Kidney capillary endothelial cell (primary cell): ENCODE results near the gene RUFY2.
"Not testable (repeated sequence)": the region's sequence is repeated elsewhere in the genome, so short reads cannot be mapped to it uniquely, and the experiment has no call there.

Experiments
- DNase-seq: peaks from one replicate; pipeline ENCODE4 v3.0.0-alpha.2; 2018; ENCODE audit warnings: low spot score

RUFY2 gene

GRCh38 chr10:68406815-68407548, at the start of gene RUFY2:
TSS of gene RUFY2 (minus strand) at chr10:68407277. CDS start at chr10:68407189, 88 bp downstream.
- DNase-seq = peak; percentile 66

GRCh38 chr10:68449698-68450097, 42.6 kb upstream of the RUFY2 start:
- not testable (repeated sequence) for DNase-seq

DNA sequence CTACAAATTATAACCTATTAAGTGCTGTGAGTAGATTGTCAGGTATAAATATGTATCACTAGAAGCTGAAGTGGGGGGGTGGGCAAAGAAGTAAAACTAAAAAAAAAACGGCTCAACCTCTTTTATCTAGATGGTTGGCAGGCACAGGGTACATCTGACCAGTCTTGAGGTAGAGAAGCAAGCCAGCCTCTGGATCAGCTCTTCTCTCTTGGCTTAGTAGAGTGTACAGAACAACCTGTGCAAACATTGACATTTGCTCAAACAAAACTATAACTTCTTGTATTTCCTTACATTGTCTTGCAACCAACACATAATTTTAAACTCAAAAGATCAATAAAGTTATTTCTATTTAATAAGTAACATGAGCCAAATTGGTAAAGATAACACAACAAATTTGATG, 39.1 kb upstream of the RUFY2 start:
- DNase-seq = no peak

GRCh38 chr10:68442971-68443370, 35.9 kb upstream of the RUFY2 start:
- DNase-seq = no peak

- DNase-seq = no peak
These were observed 33.8 kb upstream of the RUFY2 start for GRCh38 chr10:68440898-68441297.

GRCh38 chr10:68435803-68436202, 28.7 kb upstream of the RUFY2 start:
- no peak for DNase-seq

GRCh38 chr10:68434657-68435056, 27.6 kb upstream of the RUFY2 start:
- DNase-seq = no peak

- no peak for DNase-seq
These were observed 21.5 kb upstream of the RUFY2 start for GRCh38 chr10:68428396-68429104.

- no peak for DNase-seq
These were observed 17.5 kb upstream of the RUFY2 start for GRCh38 chr10:68424454-68425014.

DNA sequence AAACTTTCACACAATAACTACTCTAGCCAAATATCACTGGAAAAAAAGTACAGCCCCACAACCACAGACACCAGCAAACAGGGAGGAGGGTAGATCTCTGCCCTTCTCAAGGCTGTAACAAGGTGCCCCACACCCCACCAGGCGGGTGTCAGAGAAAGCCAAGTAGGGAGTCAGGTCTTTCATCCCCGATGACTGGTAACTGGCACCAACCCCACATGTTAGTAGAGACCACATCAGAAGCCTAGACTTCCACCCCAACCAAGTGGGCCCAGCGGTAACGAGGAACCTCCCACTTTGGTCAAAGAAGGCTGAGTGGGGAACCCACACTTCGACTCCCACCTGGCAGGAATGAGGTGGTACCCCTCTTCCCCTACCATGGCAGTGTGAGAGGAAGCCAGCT, 16.4 kb upstream of the RUFY2 start:
- no peak for DNase-seq

DNA sequence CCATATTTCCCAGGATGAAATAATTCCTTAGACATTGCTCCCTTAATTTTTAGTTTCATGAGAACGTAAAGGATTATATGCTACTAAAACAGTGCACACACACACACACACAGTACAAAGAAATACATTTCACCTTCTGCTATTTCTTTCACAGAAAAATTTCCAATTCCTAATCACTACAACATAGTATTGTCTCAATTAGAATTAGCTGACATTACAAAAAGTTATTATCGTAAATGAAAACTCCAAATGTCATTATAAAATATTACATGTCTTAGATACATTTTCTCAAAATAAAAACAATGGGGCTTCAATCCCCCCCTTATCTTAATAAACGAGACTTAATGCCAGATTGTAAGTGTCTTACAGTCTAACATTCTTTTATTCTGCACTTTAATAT, 12.3 kb upstream of the RUFY2 start:
- DNase-seq = no peak

GRCh38 chr10:68408898-68409518, 1.9 kb upstream of the RUFY2 start:
- no peak for DNase-seq

GRCh38 chr10:68406111-68406814, 814 bp downstream of the RUFY2 start:
- peak; percentile 54 for DNase-seq

- no peak for DNase-seq
These were observed 3.4 kb downstream of the RUFY2 start for GRCh38 chr10:68403701-68404100.

GRCh38 chr10:68402276-68402675, 4.8 kb downstream of the RUFY2 start:
- no peak for DNase-seq

GRCh38 chr10:68397005-68397404, 10.1 kb downstream of the RUFY2 start:
- no peak for DNase-seq

GRCh38 chr10:68385740-68386139, 21.3 kb downstream of the RUFY2 start:
- no peak for DNase-seq

- DNase-seq = no peak
These were observed 35.5 kb downstream of the RUFY2 start for GRCh38 chr10:68371604-68372003.

DNA sequence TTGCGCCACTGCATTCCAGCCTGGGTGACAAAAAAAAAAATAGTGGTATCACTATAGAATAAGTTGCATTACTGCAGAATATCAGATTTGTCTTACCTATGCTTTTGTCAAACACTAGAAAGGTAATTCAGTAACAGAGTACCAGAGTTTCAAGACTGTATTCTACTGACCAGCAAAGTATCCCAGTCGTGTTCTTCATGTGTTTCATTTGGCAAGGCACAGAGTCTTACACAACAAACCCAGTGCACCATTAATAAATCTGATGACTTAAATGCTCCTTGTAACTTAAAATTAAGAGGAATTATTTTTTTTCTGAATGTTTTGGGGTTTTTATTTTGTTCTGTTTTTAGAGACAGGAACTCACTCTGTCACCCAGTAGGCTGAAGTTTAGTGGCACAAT, 40.0 kb downstream of the RUFY2 start:
- DNase-seq = no peak

DNA sequence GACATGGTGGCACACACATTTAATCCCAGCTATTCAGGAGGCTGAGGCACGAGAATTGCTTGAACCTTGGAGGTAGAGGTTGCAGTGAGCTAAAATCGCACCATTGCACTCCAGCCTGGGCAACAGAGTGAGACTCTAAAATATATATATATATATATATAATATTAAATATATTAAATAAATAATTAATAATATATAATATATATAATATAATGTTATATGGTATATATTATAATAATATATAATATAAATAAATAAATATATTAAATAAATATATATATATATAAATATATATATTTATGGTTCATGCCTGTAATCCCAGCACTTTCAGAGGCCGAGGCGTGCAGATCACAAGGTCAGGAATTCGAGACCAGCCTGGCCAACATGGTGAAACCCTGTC, 40.5 kb downstream of the RUFY2 start:
- DNase-seq = no peak

DNA sequence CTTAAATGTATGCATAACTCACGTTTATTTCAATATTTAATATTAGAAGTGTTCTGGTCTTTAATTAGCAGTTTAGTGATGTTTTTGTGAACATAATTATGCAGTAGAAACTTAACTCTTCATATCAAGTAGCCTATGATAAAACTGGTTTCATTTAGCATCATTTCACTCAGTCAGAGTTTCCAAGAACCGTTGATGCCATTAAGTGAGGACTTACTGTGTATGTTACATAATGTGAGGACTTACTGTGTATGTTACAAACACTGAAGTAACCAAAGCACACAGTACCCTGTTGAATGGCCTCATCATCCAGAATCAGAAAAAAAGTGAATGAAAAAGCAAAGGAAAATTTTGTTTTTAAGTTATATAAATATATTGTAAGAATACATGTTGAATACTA, 41.5 kb downstream of the RUFY2 start:
- no peak for DNase-seq
